GM06990 (cell line): ENCODE measurements around the gene RGS17.

Experiments used
- DNase-seq: peaks from one replicate; pipeline ENCODE4 v3.0.0-alpha.2; 2011; ENCODE audit not compliant: insufficient read length; ENCODE audit errors: extremely low read depth
- H3K27me3 ChIP-seq: replicated peaks from 2 replicates; pipeline ENCODE4 v1.6.0; 2011; ENCODE audit warnings: low read length; ENCODE audit not compliant: control insufficient read depth, insufficient read depth
- H3K36me3 ChIP-seq: 2 replicates; pipeline ENCODE4 v1.5.1; 2011; ENCODE audit warnings: low read length; ENCODE audit not compliant: control insufficient read depth, insufficient read depth
- H3K4me3 ChIP-seq: replicated peaks from 2 replicates; pipeline ENCODE4 v1.5.1; 2011; ENCODE audit warnings: low read depth, mild to moderate bottlenecking, control low read depth, low read length
- CTCF ChIP-seq: IDR thresholded peaks from 2 replicates; pipeline ENCODE4 v1.5.1; 2011; ENCODE audit warnings: low read length, control low read depth, mild to moderate bottlenecking, inconsistent platforms; ENCODE audit not compliant: insufficient read depth, poor library complexity, severe bottlenecking

RGS17 gene

GRCh38 chr6:153096031-153096430 lies 35.1 kb downstream of the RGS17 start:
- H3K36me3 ChIP-seq, result no peaks in the 10 kb centered on the region
- DNase-seq, result no peak
- TF ChIP-seq CTCF, result no peak

GRCh38 chr6:153092082-153093013 lies 38.7 kb downstream of the RGS17 start:
- H3K4me3 ChIP-seq, result peak overlapping the region; percentile 25; the same call in 1 of the 2 replicates
- DNase-seq, result peak; percentile 31
- H3K36me3 ChIP-seq, result no peaks in the 10 kb centered on the region
- no peaks in the 10 kb centered on the region for H3K27me3 ChIP-seq
- no peak for TF ChIP-seq CTCF

More at GRCh38 chr6:153096031-153096430, 35.1 kb downstream of the RGS17 start:
- Histone ChIP-seq H3K4me3 (no peak overlapping the region), H3K27me3 (no peaks in the 10 kb centered on the region)

GRCh38 chr6:153090241-153090930 lies 40.7 kb downstream of the RGS17 start:
- H3K36me3 ChIP-seq, result no peaks in the 10 kb centered on the region
- no peak for DNase-seq
- H3K27me3 ChIP-seq, result no peaks in the 10 kb centered on the region
- no peak overlapping the region for H3K4me3 ChIP-seq
- no peak for TF ChIP-seq CTCF

- DNase-seq, result no peak
- no peak for TF ChIP-seq CTCF
- no peak overlapping the region for H3K4me3 ChIP-seq
These were observed 42.3 kb downstream of the RGS17 start for GRCh38 chr6:153088796-153089195.

GRCh38 chr6:153087436-153087835 lies 43.6 kb downstream of the RGS17 start:
- no peak for TF ChIP-seq CTCF
- DNase-seq, result no peak
- Histone ChIP-seq H3K36me3 (no peaks in the 10 kb centered on the region), H3K4me3 (no peak overlapping the region), H3K27me3 (no peaks in the 10 kb centered on the region)

More at GRCh38 chr6:153088796-153089195, 42.3 kb downstream of the RGS17 start:
- Histone ChIP-seq H3K27me3 (no peaks in the 10 kb centered on the region), H3K36me3 (no peaks in the 10 kb centered on the region)
